ENCODE results near the gene OR10C1.

DNA sequence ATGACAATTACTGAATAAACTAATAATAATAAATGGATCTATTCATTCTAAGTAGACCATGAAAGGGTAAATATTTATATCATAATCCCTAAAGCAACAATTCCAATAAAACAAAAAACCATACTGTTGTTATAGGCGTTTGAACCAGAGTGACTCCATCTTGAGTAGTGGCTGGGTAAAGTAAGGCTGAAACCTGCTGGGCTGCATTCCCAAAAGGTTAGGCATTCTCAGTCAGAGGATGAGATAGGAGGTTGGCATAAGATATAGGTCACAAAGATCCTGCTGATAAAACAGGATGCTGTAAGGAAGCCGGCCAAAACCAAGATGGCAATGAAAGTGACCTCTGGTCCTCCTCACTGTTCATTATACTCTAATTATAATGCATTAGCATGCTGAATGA is 26.2 kb downstream of the OR10C1 start:
- TF ChIP-seq, protein P1, sequence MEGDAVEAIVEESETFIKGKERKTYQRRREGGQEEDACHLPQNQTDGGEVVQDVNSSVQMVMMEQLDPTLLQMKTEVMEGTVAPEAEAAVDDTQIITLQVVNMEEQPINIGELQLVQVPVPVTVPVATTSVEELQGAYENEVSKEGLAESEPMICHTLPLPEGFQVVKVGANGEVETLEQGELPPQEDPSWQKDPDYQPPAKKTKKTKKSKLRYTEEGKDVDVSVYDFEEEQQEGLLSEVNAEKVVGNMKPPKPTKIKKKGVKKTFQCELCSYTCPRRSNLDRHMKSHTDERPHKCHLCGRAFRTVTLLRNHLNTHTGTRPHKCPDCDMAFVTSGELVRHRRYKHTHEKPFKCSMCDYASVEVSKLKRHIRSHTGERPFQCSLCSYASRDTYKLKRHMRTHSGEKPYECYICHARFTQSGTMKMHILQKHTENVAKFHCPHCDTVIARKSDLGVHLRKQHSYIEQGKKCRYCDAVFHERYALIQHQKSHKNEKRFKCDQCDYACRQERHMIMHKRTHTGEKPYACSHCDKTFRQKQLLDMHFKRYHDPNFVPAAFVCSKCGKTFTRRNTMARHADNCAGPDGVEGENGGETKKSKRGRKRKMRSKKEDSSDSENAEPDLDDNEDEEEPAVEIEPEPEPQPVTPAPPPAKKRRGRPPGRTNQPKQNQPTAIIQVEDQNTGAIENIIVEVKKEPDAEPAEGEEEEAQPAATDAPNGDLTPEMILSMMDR (IDR thresholded peaks at IDR 0.05) = no peak
- no peak for TF ChIP-seq TCF7L2 (IDR thresholded peaks at IDR 0.05; ENCODE audit: low read depth, low read length)
